Activated CD8-positive, alpha-beta T cell treated with anti-CD3 and anti-CD28 coated beads for 36 hours (primary cell): Measurements from ENCODE around the gene NCCRP1. TPM values are rescaled to one million over a fixed set of nuclear protein-coding genes. Genes with fewer than 3 reads are reported as not detected.

Experiments
- ATAC-seq: fragments of 200-7000 bp; cut with Tn5 transposase; one replicate; pipeline ENCODE4 v1.10.0; 2021; ENCODE audit warnings: mild to moderate bottlenecking, moderate library complexity
- CTCF ChIA-PET: fragments of 350-600 bp; sonication (Branson Sonifier 250); formaldehyde crosslinking; loops from one replicate; lab custom pipeline; 2021; ENCODE audit warnings: antibody characterized with exemption; lab: Charles Lee
- POLR2A ChIA-PET: fragments of 350-600 bp; sonication (Branson Sonifier 250); formaldehyde crosslinking; loops from one replicate; lab custom pipeline; 2021; ENCODE audit warnings: antibody characterized with exemption; lab: Charles Lee
- DNase-seq: peaks from one replicate; pipeline ENCODE4 v3.0.0-alpha.2; 2020
- H3K27ac Mint-ChIP-seq: one replicate; pipeline ENCODE4 v1.8.0; 2021; ENCODE audit warnings: mild to moderate bottlenecking, mixed read lengths
- H3K27me3 Mint-ChIP-seq: one replicate; pipeline ENCODE4 v1.8.0; 2021; ENCODE audit warnings: mixed read lengths
- H3K36me3 Mint-ChIP-seq: one replicate; pipeline ENCODE4 v1.8.0; 2021; ENCODE audit warnings: low read depth, mixed read lengths
- H3K4me1 Mint-ChIP-seq: one replicate; pipeline ENCODE4 v1.8.0; 2021; ENCODE audit warnings: low read depth, mixed read lengths
- H3K4me3 Mint-ChIP-seq: one replicate; pipeline ENCODE4 v1.8.0; 2021; ENCODE audit warnings: mild to moderate bottlenecking, moderate library complexity, mixed read lengths
- H3K9me3 Mint-ChIP-seq: one replicate; pipeline ENCODE4 v1.8.0; 2021; ENCODE audit warnings: mixed read lengths
- intact Hi-C: fragments of 100-400 bp; cut with micrococcal nuclease; formaldehyde crosslinking; loops from one replicate; pipeline ENCODE4 v1.10.0; 2022
- total RNA-seq, 2 experiments: library from RNA; stranded (reverse); gene quantifications; one replicate each; pipeline ENCODE4 v1.2.3, GENCODE V29; 2021
- TF ChIP-seq, protein P1 (sequence below): fragments of 200-600 bp; IDR thresholded peaks from one replicate; pipeline ENCODE4 v1.8.0; 2022; ENCODE audit warnings: antibody characterized with exemption, mild to moderate bottlenecking

The NCCRP1 gene
- total RNA-seq, 2 experiments from 2014 or later, result not detected

DNA sequence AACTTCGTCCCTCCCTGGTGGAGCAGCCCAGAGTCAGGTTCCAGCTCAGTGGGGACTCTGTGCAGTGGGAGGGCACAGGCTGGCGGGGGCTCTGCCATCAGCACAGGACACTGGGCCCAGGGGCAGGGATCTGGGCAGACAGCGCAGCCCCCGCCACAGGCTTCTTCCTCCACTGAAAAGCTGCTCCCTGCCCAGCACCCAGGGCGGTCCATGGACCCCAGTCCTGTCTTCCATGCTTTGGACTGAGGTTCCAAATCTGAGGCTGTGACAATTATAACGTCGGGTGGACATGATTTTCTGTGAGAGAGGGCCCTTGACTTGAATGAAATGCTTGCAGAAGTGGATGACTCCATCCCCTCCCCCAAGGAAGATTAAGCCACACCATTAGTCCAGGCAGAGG is 21.2 kb upstream of the NCCRP1 start:
- H3K27ac Mint-ChIP-seq, result no peak overlapping the region
- TF ChIP-seq, protein P1, sequence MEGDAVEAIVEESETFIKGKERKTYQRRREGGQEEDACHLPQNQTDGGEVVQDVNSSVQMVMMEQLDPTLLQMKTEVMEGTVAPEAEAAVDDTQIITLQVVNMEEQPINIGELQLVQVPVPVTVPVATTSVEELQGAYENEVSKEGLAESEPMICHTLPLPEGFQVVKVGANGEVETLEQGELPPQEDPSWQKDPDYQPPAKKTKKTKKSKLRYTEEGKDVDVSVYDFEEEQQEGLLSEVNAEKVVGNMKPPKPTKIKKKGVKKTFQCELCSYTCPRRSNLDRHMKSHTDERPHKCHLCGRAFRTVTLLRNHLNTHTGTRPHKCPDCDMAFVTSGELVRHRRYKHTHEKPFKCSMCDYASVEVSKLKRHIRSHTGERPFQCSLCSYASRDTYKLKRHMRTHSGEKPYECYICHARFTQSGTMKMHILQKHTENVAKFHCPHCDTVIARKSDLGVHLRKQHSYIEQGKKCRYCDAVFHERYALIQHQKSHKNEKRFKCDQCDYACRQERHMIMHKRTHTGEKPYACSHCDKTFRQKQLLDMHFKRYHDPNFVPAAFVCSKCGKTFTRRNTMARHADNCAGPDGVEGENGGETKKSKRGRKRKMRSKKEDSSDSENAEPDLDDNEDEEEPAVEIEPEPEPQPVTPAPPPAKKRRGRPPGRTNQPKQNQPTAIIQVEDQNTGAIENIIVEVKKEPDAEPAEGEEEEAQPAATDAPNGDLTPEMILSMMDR, result no peak
- H3K27me3 Mint-ChIP-seq, result no peaks in the 10 kb centered on the region
- H3K9me3 Mint-ChIP-seq, result no peaks in the 10 kb centered on the region
- peaks cover 2% of the 10 kb centered on the region for H3K36me3 Mint-ChIP-seq
- H3K4me3 Mint-ChIP-seq, result no peak overlapping the region
- DNase-seq, result no peak
- POLR2A ChIA-PET, result no interaction called here
- CTCF ChIA-PET, result no interaction called here
- ATAC-seq, result no peak
- no peaks in the 10 kb centered on the region for H3K4me1 Mint-ChIP-seq
- intact Hi-C loops, result no loop called here

DNA sequence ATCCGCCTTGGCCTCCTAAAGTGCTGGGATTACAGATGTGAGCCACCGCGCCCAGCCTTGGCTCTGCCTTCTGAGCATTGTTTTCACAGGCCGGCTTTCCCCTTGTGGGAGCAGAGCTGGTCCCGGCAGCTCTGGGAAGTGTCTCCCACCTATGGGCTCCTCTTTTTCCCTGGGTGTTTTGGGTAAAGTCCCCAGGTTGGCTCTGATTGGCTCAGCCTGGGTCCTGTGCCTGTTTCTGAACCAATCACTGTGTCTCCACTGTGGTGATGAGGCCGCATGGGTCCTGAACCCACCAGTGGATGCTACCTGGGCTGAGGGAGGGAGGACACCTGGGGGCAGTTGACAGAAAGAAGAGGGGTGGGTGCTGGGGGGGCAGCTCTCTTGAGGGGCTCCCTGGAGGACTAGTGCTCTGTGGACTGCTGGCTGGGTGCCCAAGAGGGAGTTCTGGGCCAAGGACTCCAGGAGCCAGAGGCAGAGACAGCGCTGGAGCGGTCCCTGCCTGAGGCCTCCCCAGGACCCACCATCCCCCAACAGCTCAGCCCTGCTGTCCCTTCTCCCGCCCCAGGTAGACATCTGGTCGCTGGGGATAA is 19.6 kb upstream of the NCCRP1 start:
- intact Hi-C loops, result no loop called here
- H3K4me3 Mint-ChIP-seq, result no peak overlapping the region
- H3K36me3 Mint-ChIP-seq, result peaks cover 2% of the 10 kb centered on the region
- H3K9me3 Mint-ChIP-seq, result no peaks in the 10 kb centered on the region
- TF ChIP-seq, protein P1, result no peak
- CTCF ChIA-PET, result interaction anchor here (1.5 kb wide), 1 partner anchor 9 kb away, joined by 3 read pairs; no protein-coding TSS in a partner anchor
- POLR2A ChIA-PET, result interaction anchor here (0.6 kb wide), 1 partner anchor 392 kb away, joined by 3 read pairs; no protein-coding TSS in a partner anchor
- no peaks in the 10 kb centered on the region for H3K27me3 Mint-ChIP-seq
- H3K27ac Mint-ChIP-seq, result no peak overlapping the region
- H3K4me1 Mint-ChIP-seq, result no peaks in the 10 kb centered on the region
- no peak for ATAC-seq
- no peak for DNase-seq

DNA sequence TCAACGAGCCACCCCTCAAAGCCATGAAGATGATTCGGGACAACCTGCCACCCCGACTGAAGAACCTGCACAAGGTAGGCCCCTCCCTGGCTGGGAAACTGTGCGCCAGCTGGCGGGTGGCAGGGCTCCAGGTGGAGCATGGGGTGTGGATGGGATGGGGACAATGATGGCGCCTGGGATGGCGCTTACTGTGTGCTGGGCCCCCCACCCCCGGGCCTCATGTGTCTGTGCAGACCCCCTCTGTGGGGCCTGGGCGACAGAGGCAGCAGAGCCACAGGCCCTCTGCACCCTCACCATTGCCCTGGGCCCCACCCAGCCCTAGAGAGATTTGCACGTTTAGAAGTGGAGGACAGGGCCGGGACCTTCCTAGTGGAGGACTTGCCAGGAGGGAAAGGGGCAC is 19.0 kb upstream of the NCCRP1 start:
- POLR2A ChIA-PET, result no interaction called here
- Mint-ChIP-seq H3K9me3 (no peaks in the 10 kb centered on the region), H3K4me1 (no peaks in the 10 kb centered on the region), H3K36me3 (peaks cover under 1% of the 10 kb centered on the region), H3K27me3 (no peaks in the 10 kb centered on the region), H3K27ac (no peak overlapping the region), H3K4me3 (no peak overlapping the region)
- TF ChIP-seq, protein P1, result no peak
- intact Hi-C loops, result no loop called here
- ATAC-seq (no peak), DNase-seq (no peak)
- CTCF ChIA-PET, result interaction anchor here (1.5 kb wide), 1 partner anchor 9 kb away, joined by 3 read pairs; no protein-coding TSS in a partner anchor

- Mint-ChIP-seq H3K9me3 (no peaks in the 10 kb centered on the region), H3K27ac (no peak overlapping the region), H3K36me3 (no peaks in the 10 kb centered on the region), H3K27me3 (no peaks in the 10 kb centered on the region), H3K4me1 (no peaks in the 10 kb centered on the region), H3K4me3 (no peak overlapping the region)
- POLR2A ChIA-PET, result no interaction called here
- ATAC-seq (no peak), DNase-seq (no peak)
- intact Hi-C loops, result no loop called here
- CTCF ChIA-PET, result no interaction called here
- TF ChIP-seq, protein P1, result no peak
Observed at GRCh38 chr19:39178296-39179006, 18.3 kb upstream of the NCCRP1 start.

GRCh38 chr19:39179754-39180153 is 17.0 kb upstream of the NCCRP1 start:
- intact Hi-C loops, result no loop called here
- DNase-seq (no peak), ATAC-seq (no peak)
- ChIA-PET CTCF (no interaction called here), POLR2A (no interaction called here)
- Mint-ChIP-seq H3K27me3 (no peaks in the 10 kb centered on the region), H3K4me1 (no peaks in the 10 kb centered on the region), H3K9me3 (no peaks in the 10 kb centered on the region), H3K4me3 (no peak overlapping the region), H3K36me3 (no peaks in the 10 kb centered on the region), H3K27ac (no peak overlapping the region)
- TF ChIP-seq, protein P1, result no peak
